DMS114 treated with DMSO at 0.1 percent for 48 hours (cell line): Measurements from ENCODE around the gene HCN2.

ENCODE experiments used
- DNase-seq: peaks from one replicate; lab custom pipeline; 2025; ENCODE audit not compliant: unreplicated experiment; lab: John Stamatoyannopoulos, UW

Gene HCN2

DNA sequence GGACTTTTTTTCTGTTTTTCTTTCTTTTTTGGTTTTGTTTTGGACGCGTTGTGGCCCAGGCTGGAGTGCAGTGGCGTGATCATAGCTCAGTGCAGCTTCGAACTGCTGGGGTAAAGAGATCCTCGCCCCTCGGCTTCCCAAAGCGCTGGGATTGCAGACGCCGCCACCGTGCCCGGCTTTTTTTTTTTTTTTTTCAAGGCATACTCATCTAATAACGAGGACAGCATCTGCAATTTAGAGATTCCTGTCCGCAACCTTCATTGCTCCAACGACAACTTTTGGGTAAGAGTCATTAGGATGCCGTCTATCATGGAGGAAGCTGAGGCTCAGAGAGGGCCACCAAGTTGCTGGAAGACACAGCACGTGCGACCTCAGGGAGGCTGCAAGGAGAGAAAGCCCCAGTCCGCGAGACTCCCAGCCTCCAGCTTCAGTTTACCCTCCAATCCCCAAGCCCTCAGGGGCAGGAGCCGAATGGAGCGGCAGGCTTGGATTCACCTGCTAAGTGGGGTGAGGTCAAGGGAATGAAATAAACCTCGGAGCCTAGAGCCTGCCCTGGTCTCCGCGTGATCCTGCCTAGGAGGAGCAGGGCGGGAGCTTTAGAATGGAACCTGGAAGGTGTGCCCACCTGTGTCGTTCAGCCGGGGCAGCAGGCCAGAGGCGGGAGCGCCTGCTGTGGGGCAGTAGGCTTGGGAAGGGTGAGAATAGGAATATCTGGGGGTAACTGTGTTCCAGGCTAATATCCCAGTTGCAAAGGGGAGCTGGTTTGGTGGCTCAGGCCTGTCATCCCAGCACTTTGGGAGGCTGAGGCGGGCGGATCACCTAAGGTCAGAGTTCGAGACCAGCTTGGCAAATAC is 44.3 kb downstream of the HCN2 start:
- no peak for DNase-seq

DNA sequence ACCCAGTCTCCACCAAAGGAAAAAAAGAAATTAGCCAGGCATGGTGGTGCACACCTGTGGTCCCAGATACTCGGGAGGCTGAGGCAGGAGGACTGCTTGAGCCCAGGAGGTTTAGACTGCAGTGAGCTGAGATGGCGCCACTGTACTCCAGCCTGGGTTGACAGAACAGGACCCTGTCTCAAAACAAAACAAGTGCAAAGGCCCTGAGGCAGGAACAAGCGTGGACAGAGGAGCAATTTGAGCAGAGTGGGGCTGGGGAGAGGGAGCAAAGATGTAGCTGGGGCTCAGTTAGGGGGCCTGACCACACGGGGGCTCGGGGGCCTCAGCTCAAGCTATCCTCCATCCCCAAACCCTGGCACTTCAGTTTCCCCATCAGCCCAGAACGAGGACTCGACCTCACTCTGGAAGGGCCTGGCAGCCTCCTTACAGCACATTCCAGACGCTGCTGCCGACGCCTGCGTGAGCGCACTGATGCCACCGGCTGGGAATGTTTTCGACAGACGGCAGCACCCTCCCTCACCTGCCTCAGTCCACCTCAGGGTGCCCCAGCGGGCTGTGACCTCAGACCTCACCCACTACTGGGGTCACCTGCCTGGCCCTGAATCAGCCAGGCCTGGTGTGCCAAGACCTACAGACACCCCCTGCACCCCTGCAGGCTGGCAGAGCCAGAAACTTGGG is 45.4 kb downstream of the HCN2 start:
- no peak for DNase-seq

DNA sequence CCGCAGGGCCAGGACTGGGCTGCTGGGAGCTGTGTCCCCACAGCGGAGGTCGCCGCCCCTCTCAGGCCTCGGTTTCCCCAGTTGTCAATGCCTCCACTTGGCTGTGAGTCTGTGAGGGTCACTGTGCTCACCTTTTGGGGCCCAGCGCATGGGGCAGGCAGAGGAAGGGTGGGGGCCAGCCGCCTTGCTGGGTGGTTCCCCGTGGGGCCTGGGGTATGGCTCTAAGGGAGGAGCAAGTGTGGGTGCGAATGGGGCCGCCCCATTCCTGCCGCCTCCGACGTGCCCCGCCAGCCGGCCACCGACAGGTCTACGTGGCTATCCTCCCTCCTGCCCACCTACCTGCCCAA is 49.2 kb downstream of the HCN2 start:
- DNase-seq: no peak

DNA sequence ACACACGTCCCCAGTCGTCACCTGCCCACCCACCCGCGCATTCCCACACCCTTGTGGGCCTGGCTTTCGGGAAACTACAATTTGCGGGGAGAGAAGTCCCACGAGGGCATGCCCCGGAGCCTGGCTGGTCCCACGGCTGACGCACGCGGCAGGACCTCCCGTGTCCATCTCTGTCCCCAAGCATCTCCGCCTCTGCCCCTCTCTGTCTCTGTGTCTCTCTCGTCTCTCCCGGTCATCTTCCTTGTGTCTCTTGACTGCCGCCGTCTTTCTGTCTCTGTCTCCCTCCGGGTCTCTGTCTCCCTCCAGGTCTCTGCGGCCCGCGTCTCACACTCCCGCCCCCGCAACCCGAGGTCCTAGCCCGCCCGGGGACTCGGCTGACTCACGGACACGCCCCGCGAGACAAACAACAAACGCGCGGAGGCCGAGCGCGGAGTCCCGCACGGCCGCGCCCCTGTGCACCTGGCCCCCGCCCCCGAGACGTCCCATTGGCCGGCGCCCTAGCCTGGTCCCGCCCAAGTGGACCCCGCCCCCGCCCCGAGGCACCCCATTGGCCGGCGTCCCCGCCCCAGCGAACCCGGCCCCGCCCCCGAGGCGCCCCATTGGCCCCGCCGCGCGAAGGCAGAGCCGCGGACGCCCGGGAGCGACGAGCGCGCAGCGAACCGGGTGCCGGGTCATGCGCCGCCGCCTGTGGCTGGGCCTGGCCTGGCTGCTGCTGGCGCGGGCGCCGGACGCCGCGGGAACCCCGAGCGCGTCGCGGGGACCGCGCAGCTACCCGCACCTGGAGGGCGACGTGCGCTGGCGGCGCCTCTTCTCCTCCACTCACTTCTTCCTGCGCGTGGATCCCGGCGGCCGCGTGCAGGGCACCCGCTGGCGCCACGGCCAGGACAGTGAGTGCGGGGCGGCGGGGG is 49.8 kb downstream of the HCN2 start, which contains the start of gene FGF22:
FGF22 (plus strand) TSS at position 627 of the 908 bp plus-strand sequence; CDS start at position 674, 47 bp downstream.
- DNase-seq: no peak

DNA sequence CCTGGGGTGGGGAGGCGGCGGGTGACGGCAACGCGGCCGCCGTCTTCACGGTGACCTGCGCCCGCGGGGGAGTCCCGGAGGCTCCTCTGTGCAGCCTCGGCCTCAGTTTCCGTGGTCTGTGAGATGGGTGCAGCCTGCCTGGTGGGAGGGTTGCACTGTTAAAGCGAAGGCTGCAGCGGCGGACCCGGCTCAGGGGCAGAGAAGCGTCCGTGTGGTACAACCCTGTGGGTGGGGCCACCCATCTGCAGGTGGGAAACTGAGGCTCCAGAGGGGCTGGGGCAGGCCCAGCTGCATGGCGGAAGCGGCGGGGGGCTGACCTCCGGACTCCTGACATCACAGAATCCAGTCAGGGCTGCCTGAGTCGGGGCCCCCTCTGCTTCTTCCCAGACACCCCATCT is 50.5 kb downstream of the HCN2 start:
- DNase-seq: no peak

DNA sequence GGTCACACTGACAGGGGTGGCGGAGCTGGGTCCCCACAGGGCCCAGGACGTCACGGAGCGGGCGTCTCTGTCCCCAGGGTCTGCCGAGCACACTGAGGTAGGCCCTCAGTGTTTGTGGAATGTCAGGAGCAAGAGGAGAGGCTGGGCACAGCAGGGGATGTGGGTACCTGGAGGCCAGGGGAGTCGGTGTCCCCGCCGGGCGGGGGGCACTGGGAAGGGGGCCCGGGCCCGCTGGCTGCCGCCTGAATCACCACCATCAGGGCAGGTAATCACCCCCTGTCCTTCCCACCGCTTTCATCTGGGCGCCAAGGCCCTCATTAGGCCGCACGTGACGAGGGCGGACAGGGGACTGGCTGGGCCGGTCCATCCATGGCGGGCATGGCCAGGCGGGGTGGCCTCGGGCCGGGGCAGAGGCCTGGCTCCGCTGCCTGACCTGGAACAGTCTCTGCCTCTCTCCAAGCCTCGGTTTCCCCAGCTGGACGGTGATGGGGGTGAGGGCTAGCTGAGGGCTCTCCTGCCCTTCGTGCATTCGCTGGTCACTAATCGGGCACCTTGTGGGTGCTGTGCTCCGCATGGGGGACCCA is 51.0 kb downstream of the HCN2 start:
- no peak for DNase-seq

DNA sequence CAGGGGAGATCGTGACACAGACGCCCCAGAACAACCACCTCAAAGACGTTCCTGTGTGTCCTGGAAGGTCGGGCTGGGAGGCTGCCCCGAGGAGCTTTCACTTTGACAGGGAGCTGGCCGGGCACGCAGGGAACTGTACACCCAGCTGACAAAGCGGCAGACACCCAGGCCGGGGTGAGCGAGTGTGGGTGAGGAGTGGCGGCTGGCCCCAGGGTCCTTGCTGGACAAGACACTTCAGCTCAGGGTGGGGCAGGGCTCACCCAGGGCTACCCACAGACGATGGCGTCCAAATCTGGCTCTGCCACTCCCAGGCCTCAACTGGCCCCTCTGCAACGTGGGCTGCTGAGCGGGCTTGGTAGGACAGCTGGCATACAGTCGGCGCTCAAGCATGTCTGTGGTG is 52.0 kb downstream of the HCN2 start:
- no peak for DNase-seq

DNA sequence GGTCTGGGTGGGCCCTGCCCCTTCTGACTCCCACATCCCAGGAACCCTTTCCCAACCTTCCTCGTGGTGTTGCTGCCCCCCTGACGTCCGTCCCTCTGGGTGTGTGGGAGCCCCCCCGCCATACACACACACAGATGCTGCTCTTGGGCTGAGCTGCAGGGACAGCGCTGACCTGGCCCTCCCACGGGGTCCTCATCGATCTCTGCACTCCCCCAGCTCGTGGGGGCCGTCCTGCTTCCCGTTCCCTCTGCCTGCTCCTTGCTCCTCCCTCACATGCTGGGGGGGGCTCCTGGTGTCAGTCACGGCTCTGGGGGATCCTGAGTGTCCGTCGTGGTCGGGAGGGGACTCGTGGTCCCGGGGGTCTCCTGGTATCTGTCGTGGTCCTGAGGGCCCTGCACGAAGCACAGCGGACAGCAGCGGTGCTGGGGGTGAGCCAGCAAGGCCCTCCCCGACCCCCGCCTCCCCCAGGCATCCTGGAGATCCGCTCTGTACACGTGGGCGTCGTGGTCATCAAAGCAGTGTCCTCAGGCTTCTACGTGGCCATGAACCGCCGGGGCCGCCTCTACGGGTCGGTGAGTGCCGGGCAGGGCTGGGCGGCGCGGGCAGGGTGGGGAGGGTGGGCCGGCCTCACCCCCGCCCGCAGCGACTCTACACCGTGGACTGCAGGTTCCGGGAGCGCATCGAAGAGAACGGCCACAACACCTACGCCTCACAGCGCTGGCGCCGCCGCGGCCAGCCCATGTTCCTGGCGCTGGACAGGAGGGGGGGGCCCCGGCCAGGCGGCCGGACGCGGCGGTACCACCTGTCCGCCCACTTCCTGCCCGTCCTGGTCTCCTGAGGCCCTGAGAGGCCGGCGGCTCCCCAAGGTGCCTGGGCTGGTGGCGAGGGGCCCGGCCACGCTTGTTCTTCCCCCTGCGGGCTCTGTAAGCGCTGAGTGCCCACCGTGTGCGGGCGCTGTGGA is 53.4 kb downstream of the HCN2 start:
- DNase-seq: no peak

DNA sequence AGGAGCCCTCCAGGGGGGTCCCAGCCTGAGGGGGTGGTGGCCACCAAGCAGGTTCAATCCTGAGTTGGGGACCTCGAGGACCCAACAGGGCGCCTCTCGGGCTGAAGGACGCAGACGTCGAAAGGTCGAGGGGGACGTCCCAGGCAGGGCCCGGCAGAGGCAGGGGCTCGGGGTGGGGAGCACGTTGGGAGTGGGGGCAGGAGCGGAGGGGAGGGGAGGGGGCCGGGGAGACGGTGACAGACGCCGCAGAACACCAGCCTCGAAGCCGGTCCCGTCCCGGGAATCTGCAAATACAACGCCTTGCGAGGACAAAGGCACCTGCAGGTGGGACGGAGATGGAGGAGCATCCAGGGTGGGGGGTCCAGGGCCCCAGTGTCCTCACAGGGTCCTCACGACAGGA is 54.1 kb downstream of the HCN2 start:
- no peak for DNase-seq

DNA sequence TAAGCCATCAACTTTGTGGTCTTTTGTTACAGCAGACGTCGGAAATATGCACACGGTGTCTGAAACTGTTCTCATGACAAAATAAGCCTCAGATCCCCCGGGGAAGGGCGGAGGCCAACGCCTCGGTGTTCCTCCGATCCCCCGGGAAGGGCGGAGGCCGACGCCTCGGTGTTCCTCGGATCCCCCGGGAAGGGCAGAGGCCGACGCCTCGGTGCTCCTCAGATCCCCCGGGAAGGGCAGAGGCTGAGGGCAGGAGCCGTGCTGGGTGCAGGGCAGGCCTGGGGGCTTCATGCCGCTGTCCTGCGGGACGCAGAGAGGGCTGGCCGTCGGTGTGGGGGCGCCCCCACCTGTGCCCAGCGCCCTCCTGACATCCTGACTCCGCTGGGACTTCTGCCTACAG is 54.7 kb downstream of the HCN2 start:
- DNase-seq: no peak

DNA sequence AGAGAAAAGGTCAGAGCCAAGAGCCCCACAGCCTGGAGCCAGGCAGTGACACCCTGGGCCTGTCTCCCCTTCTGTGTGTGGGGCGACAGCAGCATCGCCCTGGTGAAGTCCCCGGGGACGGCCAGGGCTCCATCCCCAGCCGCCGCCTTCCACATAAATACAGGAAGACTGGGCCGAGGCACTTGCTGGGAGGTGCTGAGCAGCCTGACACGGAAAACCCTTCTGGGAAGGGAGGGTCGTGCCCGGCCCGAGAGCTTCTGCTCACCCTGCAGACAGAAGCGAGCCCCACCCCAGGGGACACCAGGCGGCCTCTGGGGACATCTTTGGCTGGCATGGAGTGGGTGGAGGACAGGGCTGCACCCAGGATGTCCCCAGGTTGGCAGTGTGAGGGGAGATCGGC is 55.1 kb downstream of the HCN2 start:
- DNase-seq: no peak

DNA sequence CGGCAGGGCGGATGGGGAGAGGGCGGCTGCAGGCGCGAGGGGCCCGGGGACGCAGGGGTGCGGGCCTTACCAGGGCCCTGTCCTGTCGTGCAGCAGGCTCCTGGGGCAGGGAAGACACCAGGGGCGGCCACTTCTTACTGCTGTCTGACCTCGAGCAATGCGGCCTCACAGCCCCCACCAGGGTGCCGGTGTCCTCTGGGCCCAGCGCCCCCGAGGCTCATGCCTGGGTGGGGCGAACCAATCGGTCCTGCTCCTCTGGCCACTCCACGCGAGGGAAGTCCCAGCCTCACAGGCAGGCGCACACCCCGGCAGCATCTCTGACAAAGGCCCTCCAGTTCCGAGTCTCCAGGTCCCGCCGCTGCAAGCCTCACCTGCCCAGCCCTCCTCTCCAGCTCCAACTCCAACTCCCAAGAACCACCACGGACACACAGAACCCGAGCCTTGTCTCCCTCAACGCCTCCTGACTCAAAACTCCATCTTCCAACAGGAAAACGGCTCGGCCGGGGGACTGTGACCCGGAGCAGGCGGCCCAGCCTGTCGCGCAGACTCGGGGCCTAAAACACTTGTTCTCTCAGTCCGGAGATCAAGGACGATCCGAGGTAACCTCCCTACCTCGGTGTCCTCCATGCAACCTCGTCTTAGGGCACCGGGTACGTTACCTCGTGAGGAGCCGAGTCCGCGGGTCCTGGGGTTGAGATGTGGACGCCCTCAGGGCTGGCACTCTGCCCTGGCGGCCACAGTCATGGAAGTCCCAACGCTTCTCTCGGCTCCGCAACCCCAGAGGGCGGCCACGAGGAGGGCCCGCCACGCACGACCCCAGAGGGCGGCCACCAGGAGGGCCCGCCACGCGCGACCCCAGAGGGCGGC is 56.5 kb downstream of the HCN2 start:
- DNase-seq: no peak

DNA sequence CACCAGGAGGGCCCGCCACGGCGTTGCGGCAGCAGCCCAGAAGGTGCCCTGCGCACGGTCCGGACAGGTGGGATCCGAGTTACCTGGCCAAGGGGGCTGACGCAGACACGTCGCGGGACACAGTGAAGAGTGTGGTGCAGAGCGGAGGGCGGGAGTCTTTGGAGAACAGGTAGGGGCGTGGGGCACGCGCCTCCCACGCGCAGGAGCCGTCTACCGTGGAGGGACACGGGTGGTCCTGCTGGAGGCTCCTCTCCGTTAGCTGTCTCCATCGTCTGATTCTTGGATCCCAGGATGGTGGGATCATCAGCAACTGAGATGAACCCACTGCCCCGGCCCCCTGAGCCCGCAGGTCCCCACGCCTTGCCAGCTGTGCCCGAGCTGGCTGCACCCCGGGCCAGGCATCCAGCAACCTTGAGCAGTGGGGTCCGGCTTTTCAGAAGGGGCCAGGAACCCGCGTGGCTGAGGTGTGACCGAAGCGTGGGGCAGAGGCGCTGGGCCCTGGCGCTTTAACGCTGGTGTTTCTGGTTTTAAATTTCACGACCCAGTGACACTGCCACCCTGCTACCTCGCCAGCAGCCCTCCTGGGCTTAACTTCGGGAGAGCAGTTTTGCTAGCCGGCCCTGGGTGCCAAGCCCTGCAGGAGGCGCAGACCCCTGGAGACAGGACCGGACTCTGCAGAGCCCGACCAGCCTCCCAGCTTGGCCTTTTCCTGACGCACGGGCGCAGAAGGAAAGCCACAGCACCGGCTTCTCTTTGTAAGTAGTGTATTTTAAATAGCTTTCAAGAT is 57.3 kb downstream of the HCN2 start:
- no peak for DNase-seq

DNA sequence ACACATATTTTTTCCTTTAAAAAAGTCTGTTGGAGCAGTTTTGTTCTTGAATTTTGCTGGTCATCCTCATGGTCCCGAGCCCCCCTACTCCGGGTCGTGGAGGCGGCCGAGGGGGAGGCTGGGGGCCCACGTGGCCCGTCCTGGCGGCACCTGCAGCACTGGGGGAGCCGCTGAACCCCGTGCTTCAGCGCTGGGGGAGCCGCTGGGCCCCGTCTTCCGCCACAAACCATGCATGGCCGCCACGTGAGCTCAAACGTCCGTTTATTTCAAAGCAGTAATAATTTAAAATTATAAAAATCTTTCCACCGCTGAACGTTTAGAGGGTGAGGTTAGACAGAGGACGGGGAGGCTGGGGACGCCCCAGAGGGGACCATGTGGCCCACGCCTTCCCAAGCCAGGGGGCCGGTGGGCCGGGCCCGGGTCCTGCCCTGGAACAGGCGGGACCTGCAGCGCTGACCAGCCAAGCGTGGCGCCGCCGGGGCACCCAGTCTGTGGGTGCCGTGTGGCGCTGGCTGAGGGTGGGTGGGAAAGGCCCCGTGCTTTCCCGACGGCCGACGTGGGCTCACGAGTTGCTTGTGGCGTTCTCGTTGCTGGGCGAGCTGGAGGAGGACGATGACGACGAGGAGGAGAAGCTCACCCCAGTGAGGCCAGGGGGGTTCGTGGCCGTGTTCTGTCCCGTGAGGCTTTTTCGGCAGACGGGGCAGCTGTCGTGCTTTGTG is 58.0 kb downstream of the HCN2 start:
- DNase-seq: no peak

DNA sequence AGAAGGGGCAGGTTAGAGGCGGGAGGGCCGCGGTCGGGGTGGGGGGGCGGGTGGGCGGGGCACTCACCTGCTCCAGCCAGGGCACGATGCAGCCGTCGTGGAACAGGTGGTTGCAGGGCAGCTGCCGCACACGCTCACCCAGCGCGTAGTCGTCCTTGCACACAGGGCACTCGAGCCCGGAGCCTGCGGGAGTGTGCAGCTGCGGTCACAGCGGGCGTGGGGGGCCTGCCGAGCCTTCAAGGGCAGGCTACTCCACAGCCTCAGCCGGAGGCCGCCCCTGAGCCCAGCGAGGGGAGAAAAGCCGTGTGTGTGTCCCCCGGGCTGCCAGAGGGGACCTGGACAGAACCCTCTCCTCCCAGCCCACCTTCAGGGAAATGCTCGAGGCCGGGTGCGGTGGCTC is 58.6 kb downstream of the HCN2 start:
- no peak for DNase-seq

DNA sequence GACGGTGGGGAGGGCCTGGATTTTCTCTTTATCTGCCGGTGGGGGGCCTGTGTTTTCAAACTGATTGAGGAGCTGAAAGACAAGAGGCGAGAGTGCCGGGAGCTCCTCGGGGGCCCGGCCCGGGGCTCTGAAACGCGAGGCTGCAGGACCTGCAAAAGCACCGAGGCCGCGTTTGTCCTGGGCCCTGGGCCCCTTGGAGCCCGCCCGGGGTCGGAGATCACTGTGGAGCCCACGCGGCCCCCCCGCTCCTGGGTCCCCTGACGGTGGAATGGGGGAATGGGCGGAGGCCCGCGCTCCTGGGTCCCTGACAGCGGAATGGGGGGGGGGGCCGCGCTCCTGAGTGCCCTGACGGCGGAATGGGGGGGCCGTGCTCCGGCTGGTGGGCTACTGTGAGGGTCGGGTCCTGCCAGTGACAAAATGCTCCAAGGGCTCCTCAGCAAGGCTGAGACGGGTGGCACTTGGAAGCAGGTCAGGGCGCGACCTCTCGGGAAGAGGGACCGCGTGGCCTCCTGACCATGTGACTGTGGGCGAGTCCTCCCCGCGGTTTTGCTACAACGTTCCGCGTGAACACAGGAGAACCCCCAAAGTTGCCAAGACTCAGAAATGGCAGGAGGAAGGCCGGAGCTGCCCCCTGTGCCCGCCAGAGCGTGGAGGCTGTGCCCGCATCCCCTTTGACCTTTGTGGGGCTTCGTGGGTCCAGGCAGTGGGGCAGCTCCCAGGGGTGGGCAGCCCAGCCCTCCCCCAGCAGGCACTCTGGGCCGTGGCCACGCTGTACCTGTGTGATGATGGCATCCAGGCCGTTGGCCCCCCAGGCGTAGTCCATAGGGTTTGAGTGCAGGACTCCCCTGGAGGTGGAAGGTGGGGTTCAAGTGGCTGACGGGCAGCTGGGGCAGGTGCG is 59.5 kb downstream of the HCN2 start:
- DNase-seq: no peak

DNA sequence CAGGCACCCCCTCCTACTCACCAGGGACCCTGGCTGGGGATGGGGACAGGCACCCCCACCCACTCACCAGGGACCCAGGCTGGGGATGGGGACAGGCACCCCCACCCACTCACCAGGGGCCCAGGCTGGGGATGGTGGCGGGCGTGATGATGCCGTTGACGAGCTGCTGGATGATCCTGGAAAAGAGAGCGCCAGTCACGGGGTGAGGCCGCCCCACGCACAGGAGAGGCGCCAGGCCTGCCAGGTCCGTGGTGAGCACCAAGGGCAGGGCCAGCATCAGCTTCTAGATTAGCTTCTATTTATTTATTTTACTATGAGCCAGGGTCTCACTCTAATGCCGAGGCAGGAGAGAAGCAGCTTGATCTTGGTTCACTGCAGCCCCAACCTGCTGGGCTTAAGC is 60.4 kb downstream of the HCN2 start:
- DNase-seq: no peak
